ENCODE data around the gene CDH4. TPM values are rescaled to one million over a fixed set of nuclear protein-coding genes. Genes with fewer than 3 reads are reported as not detected.

CDH4 gene
- total RNA-seq, 2 experiments from 2014 or later = 0.10 to 0.21 TPM

GRCh38 chr20:61312925-61313324 is 60.9 kb downstream of the CDH4 start:
- POLR2A ChIA-PET = no interaction called here
- H3K36me3 Mint-ChIP-seq = no peaks in the 10 kb centered on the region
- no peaks in the 10 kb centered on the region for H3K4me1 Mint-ChIP-seq (ENCODE audit: low read depth)
- H3K9me3 Mint-ChIP-seq = no peaks in the 10 kb centered on the region
- intact Hi-C loops (cut with micrococcal nuclease) = no loop called here
- DNase-seq = no peak
- H3K4me3 Mint-ChIP-seq = no peak overlapping the region
- H3K27ac Mint-ChIP-seq = no peak overlapping the region
- H3K27me3 Mint-ChIP-seq = no peaks in the 10 kb centered on the region
- CTCF ChIA-PET = no interaction called here

- no peak overlapping the region for H3K4me3 Mint-ChIP-seq
- POLR2A ChIA-PET = no interaction called here
- H3K4me1 Mint-ChIP-seq (ENCODE audit: low read depth) = no peaks in the 10 kb centered on the region
- H3K27me3 Mint-ChIP-seq = no peaks in the 10 kb centered on the region
- no peak overlapping the region for H3K27ac Mint-ChIP-seq
- DNase-seq = no peak
- CTCF ChIA-PET = no interaction called here
- intact Hi-C loops (cut with micrococcal nuclease) = no loop called here
- H3K9me3 Mint-ChIP-seq = no peaks in the 10 kb centered on the region
- no peaks in the 10 kb centered on the region for H3K36me3 Mint-ChIP-seq
Measured at GRCh38 chr20:61313396-61313795, 61.3 kb downstream of the CDH4 start.

GRCh38 chr20:61314326-61315010 is 62.4 kb downstream of the CDH4 start:
- intact Hi-C loops (cut with micrococcal nuclease) = no loop called here
- Mint-ChIP-seq H3K4me3 (no peak overlapping the region), H3K36me3 (no peaks in the 10 kb centered on the region), H3K27ac (no peak overlapping the region), H3K4me1 (ENCODE audit: low read depth) (no peaks in the 10 kb centered on the region), H3K9me3 (no peaks in the 10 kb centered on the region), H3K27me3 (no peaks in the 10 kb centered on the region)
- ChIA-PET CTCF (no interaction called here), POLR2A (no interaction called here)
- DNase-seq = no peak

- Mint-ChIP-seq H3K4me1 (ENCODE audit: low read depth) (no peaks in the 10 kb centered on the region), H3K9me3 (no peaks in the 10 kb centered on the region), H3K27ac (no peak overlapping the region), H3K4me3 (no peak overlapping the region), H3K27me3 (no peaks in the 10 kb centered on the region), H3K36me3 (no peaks in the 10 kb centered on the region)
- no peak for DNase-seq
- POLR2A ChIA-PET = no interaction called here
- intact Hi-C loops (cut with micrococcal nuclease) = no loop called here
- CTCF ChIA-PET = no interaction called here
Measured at GRCh38 chr20:61315319-61315718, 63.3 kb downstream of the CDH4 start.

- H3K9me3 Mint-ChIP-seq = no peaks in the 10 kb centered on the region
- DNase-seq = no peak
- no peak overlapping the region for H3K27ac Mint-ChIP-seq
- H3K4me3 Mint-ChIP-seq = no peak overlapping the region
- ChIA-PET CTCF (no interaction called here), POLR2A (no interaction called here)
- no peaks in the 10 kb centered on the region for H3K36me3 Mint-ChIP-seq
- H3K4me1 Mint-ChIP-seq (ENCODE audit: low read depth) = no peaks in the 10 kb centered on the region
- intact Hi-C loops (cut with micrococcal nuclease) = no loop called here
- H3K27me3 Mint-ChIP-seq = no peaks in the 10 kb centered on the region
Measured at GRCh38 chr20:61316346-61316745, 64.3 kb downstream of the CDH4 start.

- H3K27me3 Mint-ChIP-seq = no peaks in the 10 kb centered on the region
- intact Hi-C loops (cut with micrococcal nuclease) = no loop called here
- CTCF ChIA-PET = no interaction called here
Measured at GRCh38 chr20:61317966-61318530, 66.0 kb downstream of the CDH4 start.

GRCh38 chr20:61320691-61321425 is 68.8 kb downstream of the CDH4 start:
- no peaks in the 10 kb centered on the region for H3K9me3 Mint-ChIP-seq

More at GRCh38 chr20:61317966-61318530, 66.0 kb downstream of the CDH4 start:
- Mint-ChIP-seq H3K27ac (no peak overlapping the region), H3K9me3 (no peaks in the 10 kb centered on the region), H3K4me3 (no peak overlapping the region), H3K36me3 (no peaks in the 10 kb centered on the region), H3K4me1 (ENCODE audit: low read depth) (no peaks in the 10 kb centered on the region)
- POLR2A ChIA-PET = no interaction called here
- DNase-seq = no peak

GRCh38 chr20:61321481-61321880 is 69.4 kb downstream of the CDH4 start:
- H3K27me3 Mint-ChIP-seq = no peaks in the 10 kb centered on the region
- ChIA-PET POLR2A (no interaction called here), CTCF (no interaction called here)
- no peaks in the 10 kb centered on the region for H3K36me3 Mint-ChIP-seq
- intact Hi-C loops (cut with micrococcal nuclease) = no loop called here
- no peaks in the 10 kb centered on the region for H3K9me3 Mint-ChIP-seq
- no peak overlapping the region for H3K4me3 Mint-ChIP-seq
- no peak overlapping the region for H3K27ac Mint-ChIP-seq
- no peak for DNase-seq
- no peaks in the 10 kb centered on the region for H3K4me1 Mint-ChIP-seq (ENCODE audit: low read depth)

More at GRCh38 chr20:61320691-61321425, 68.8 kb downstream of the CDH4 start:
- no peaks in the 10 kb centered on the region for H3K4me1 Mint-ChIP-seq (ENCODE audit: low read depth)
- no peaks in the 10 kb centered on the region for H3K27me3 Mint-ChIP-seq
- CTCF ChIA-PET = no interaction called here
- no peaks in the 10 kb centered on the region for H3K36me3 Mint-ChIP-seq
- POLR2A ChIA-PET = no interaction called here
- intact Hi-C loops (cut with micrococcal nuclease) = no loop called here
- no peak overlapping the region for H3K4me3 Mint-ChIP-seq
- no peak overlapping the region for H3K27ac Mint-ChIP-seq
- no peak for DNase-seq

GRCh38 chr20:61322151-61322865 is 70.2 kb downstream of the CDH4 start:
- no peaks in the 10 kb centered on the region for H3K36me3 Mint-ChIP-seq
- no peak overlapping the region for H3K4me3 Mint-ChIP-seq
- intact Hi-C loops (cut with micrococcal nuclease) = no loop called here
- no peak for DNase-seq
- H3K9me3 Mint-ChIP-seq = no peaks in the 10 kb centered on the region
- H3K4me1 Mint-ChIP-seq (ENCODE audit: low read depth) = no peaks in the 10 kb centered on the region
- ChIA-PET CTCF (no interaction called here), POLR2A (no interaction called here)
- H3K27ac Mint-ChIP-seq = no peak overlapping the region
- H3K27me3 Mint-ChIP-seq = no peaks in the 10 kb centered on the region

- H3K4me1 Mint-ChIP-seq (ENCODE audit: low read depth) = no peaks in the 10 kb centered on the region
- ChIA-PET CTCF (no interaction called here), POLR2A (no interaction called here)
- no peak for DNase-seq
- H3K27ac Mint-ChIP-seq = no peak overlapping the region
- H3K9me3 Mint-ChIP-seq = peaks cover 2% of the 10 kb centered on the region
- intact Hi-C loops (cut with micrococcal nuclease) = no loop called here
- no peak overlapping the region for H3K4me3 Mint-ChIP-seq
- H3K36me3 Mint-ChIP-seq = no peaks in the 10 kb centered on the region
- no peaks in the 10 kb centered on the region for H3K27me3 Mint-ChIP-seq
Measured at GRCh38 chr20:61324906-61325305, 72.8 kb downstream of the CDH4 start.

GRCh38 chr20:61325718-61326117 is 73.7 kb downstream of the CDH4 start:
- H3K36me3 Mint-ChIP-seq = no peaks in the 10 kb centered on the region
- DNase-seq = no peak
- H3K4me3 Mint-ChIP-seq = no peak overlapping the region
- ChIA-PET CTCF (no interaction called here), POLR2A (no interaction called here)
- no peaks in the 10 kb centered on the region for H3K4me1 Mint-ChIP-seq (ENCODE audit: low read depth)
- no peaks in the 10 kb centered on the region for H3K27me3 Mint-ChIP-seq
- peaks cover 3% of the 10 kb centered on the region for H3K9me3 Mint-ChIP-seq
- H3K27ac Mint-ChIP-seq = no peak overlapping the region
- intact Hi-C loops (cut with micrococcal nuclease) = no loop called here

GRCh38 chr20:61328911-61329558 is 77.0 kb downstream of the CDH4 start:
- no peak overlapping the region for H3K4me3 Mint-ChIP-seq
- no peak overlapping the region for H3K27ac Mint-ChIP-seq

More at GRCh38 chr20:61328911-61329558, 77.0 kb downstream of the CDH4 start:
- Mint-ChIP-seq H3K4me1 (ENCODE audit: low read depth) (no peaks in the 10 kb centered on the region), H3K27me3 (no peaks in the 10 kb centered on the region), H3K36me3 (no peaks in the 10 kb centered on the region), H3K9me3 (peaks cover 3% of the 10 kb centered on the region)
- POLR2A ChIA-PET = no interaction called here
- DNase-seq = no peak
- CTCF ChIA-PET = no interaction called here
- intact Hi-C loops (cut with micrococcal nuclease) = no loop called here
